Activated CD8-positive, alpha-beta memory T cell treated with anti-CD3 and anti-CD28 coated beads, Interleukin-2, amount 10 ng/mL, durations not matched to agents 7 days and 5 days (primary cell): ENCODE data around the gene CALHM3. TPM values are rescaled to one million over a fixed set of nuclear protein-coding genes. Genes with fewer than 3 reads are reported as not detected.

Experiments used
- ATAC-seq: fragments of 150-1000 bp; cut with Tn5 transposase; one replicate; pipeline ENCODE4 v1.10.0; 2021; ENCODE audit warnings: moderate library complexity
- CTCF ChIA-PET: fragments of 350-600 bp; sonication (Branson Sonifier 250); formaldehyde crosslinking; loops from one replicate; lab custom pipeline; 2021; ENCODE audit warnings: antibody characterized with exemption; lab: Charles Lee
- DNase-seq: peaks from one replicate; pipeline ENCODE4 v3.0.0-alpha.2; 2020
- H3K27ac Mint-ChIP-seq: one replicate; pipeline ENCODE4 v1.8.0; 2021; ENCODE audit warnings: mild to moderate bottlenecking, mixed read lengths
- H3K27me3 Mint-ChIP-seq: one replicate; pipeline ENCODE4 v1.8.0; 2021; ENCODE audit warnings: mixed read lengths
- H3K36me3 Mint-ChIP-seq: one replicate; pipeline ENCODE4 v1.8.0; 2021; ENCODE audit warnings: mild to moderate bottlenecking, mixed read lengths
- H3K4me1 Mint-ChIP-seq: one replicate; pipeline ENCODE4 v1.8.0; 2021; ENCODE audit warnings: mixed read lengths
- H3K4me3 Mint-ChIP-seq: one replicate; pipeline ENCODE4 v1.8.0; 2021; ENCODE audit warnings: mild to moderate bottlenecking, moderate library complexity, mixed read lengths
- H3K9me3 Mint-ChIP-seq: one replicate; pipeline ENCODE4 v1.8.0; 2022; ENCODE audit warnings: low read depth, mixed read lengths
- total RNA-seq, 2 experiments: library from RNA; stranded (reverse); gene quantifications; one replicate each; pipeline ENCODE4 v1.2.3, GENCODE V29; 2021

Gene CALHM3
- total RNA-seq, 2 experiments from 2014 or later = not detected

- peaks cover 52% of the 10 kb centered on the region for H3K36me3 Mint-ChIP-seq
These were observed 29.6 kb downstream of the CALHM3 start for GRCh38 chr10:103449208-103450144.

GRCh38 chr10:103448746-103449145, 30.3 kb downstream of the CALHM3 start:
- peak overlapping the region; percentile 65 for H3K27ac Mint-ChIP-seq
- H3K9me3 Mint-ChIP-seq = no peaks in the 10 kb centered on the region
- CTCF ChIA-PET = interaction anchor here (0.6 to 6.5 kb wide), 6 partner anchors 19 to 400 kb away, joined by 3 to 54 read pairs (median 4); no protein-coding TSS in a partner anchor
- peak overlapping the region; percentile 82 for H3K4me3 Mint-ChIP-seq
- H3K27me3 Mint-ChIP-seq = no peaks in the 10 kb centered on the region
- H3K36me3 Mint-ChIP-seq = peaks cover 58% of the 10 kb centered on the region
- H3K4me1 Mint-ChIP-seq = peaks cover 64% of the 10 kb centered on the region
- no peak for ATAC-seq
- no peak for DNase-seq

More at GRCh38 chr10:103449208-103450144, 29.6 kb downstream of the CALHM3 start:
- DNase-seq (no peak), ATAC-seq (no peak)
- CTCF ChIA-PET = interaction anchor here (1.0 to 6.5 kb wide), 6 partner anchors 18 to 35 kb away, joined by 3 to 54 read pairs (median 16); no protein-coding TSS in a partner anchor
- no peaks in the 10 kb centered on the region for H3K9me3 Mint-ChIP-seq
- H3K4me1 Mint-ChIP-seq = peaks cover 67% of the 10 kb centered on the region
- H3K27me3 Mint-ChIP-seq = no peaks in the 10 kb centered on the region
- peak overlapping the region; percentile 82 for H3K4me3 Mint-ChIP-seq
- H3K27ac Mint-ChIP-seq = peak overlapping the region; percentile 70

GRCh38 chr10:103447187-103447586, 31.9 kb downstream of the CALHM3 start:
- ATAC-seq (no peak), DNase-seq (no peak)
- Mint-ChIP-seq H3K27ac (no peak overlapping the region), H3K36me3 (peaks cover 64% of the 10 kb centered on the region), H3K4me1 (peaks cover 51% of the 10 kb centered on the region), H3K4me3 (no peak overlapping the region), H3K27me3 (no peaks in the 10 kb centered on the region), H3K9me3 (no peaks in the 10 kb centered on the region)
- CTCF ChIA-PET = interaction anchor here (1.0 kb wide), 1 partner anchor 30 kb away, joined by 3 read pairs; no protein-coding TSS in a partner anchor

- H3K36me3 Mint-ChIP-seq = peaks cover 59% of the 10 kb centered on the region
- H3K9me3 Mint-ChIP-seq = no peaks in the 10 kb centered on the region
- DNase-seq = no peak
- CTCF ChIA-PET = interaction anchor here (0.9 to 1.3 kb wide), 3 partner anchors 9 to 39 kb away, joined by 3 to 5 read pairs (median 3); no protein-coding TSS in a partner anchor
- no peaks in the 10 kb centered on the region for H3K27me3 Mint-ChIP-seq
- H3K27ac Mint-ChIP-seq = peak overlapping the region; percentile 3
- H3K4me3 Mint-ChIP-seq = no peak overlapping the region
- no peak for ATAC-seq
- peaks cover 48% of the 10 kb centered on the region for H3K4me1 Mint-ChIP-seq
These were observed 33.1 kb downstream of the CALHM3 start for GRCh38 chr10:103445767-103446567.

GRCh38 chr10:103445366-103445765, 33.7 kb downstream of the CALHM3 start:
- CTCF ChIA-PET = interaction anchor here (1.3 kb wide), 1 partner anchor 9 kb away, joined by 5 read pairs; no protein-coding TSS in a partner anchor
- no peak for ATAC-seq
- Mint-ChIP-seq H3K27me3 (no peaks in the 10 kb centered on the region), H3K36me3 (peaks cover 53% of the 10 kb centered on the region), H3K9me3 (no peaks in the 10 kb centered on the region), H3K4me3 (no peak overlapping the region), H3K27ac (no peak overlapping the region), H3K4me1 (peaks cover 42% of the 10 kb centered on the region)
- no peak for DNase-seq

GRCh38 chr10:103444478-103444877, 34.6 kb downstream of the CALHM3 start:
- DNase-seq (no peak), ATAC-seq (no peak)
- H3K9me3 Mint-ChIP-seq = no peaks in the 10 kb centered on the region
- peaks cover 34% of the 10 kb centered on the region for H3K4me1 Mint-ChIP-seq
- peaks cover 48% of the 10 kb centered on the region for H3K36me3 Mint-ChIP-seq
- H3K27ac Mint-ChIP-seq = peak overlapping the region; percentile 70
- H3K4me3 Mint-ChIP-seq = no peak overlapping the region
- no peaks in the 10 kb centered on the region for H3K27me3 Mint-ChIP-seq
- CTCF ChIA-PET = no interaction called here

- CTCF ChIA-PET = interaction anchor here (1.5 kb wide), 1 partner anchor 42 kb away, joined by 3 read pairs; no protein-coding TSS in a partner anchor
- DNase-seq (no peak), ATAC-seq (no peak)
- H3K27me3 Mint-ChIP-seq = no peaks in the 10 kb centered on the region
- no peak overlapping the region for H3K27ac Mint-ChIP-seq
- peaks cover 25% of the 10 kb centered on the region for H3K4me1 Mint-ChIP-seq
- no peak overlapping the region for H3K4me3 Mint-ChIP-seq
- no peaks in the 10 kb centered on the region for H3K9me3 Mint-ChIP-seq
- H3K36me3 Mint-ChIP-seq = peaks cover 40% of the 10 kb centered on the region
These were observed 35.4 kb downstream of the CALHM3 start for GRCh38 chr10:103443475-103444185.

GRCh38 chr10:103442031-103442461, 37.0 kb downstream of the CALHM3 start:
- Mint-ChIP-seq H3K4me3 (no peak overlapping the region), H3K9me3 (no peaks in the 10 kb centered on the region), H3K27me3 (no peaks in the 10 kb centered on the region), H3K27ac (no peak overlapping the region), H3K36me3 (peaks cover 40% of the 10 kb centered on the region), H3K4me1 (peaks cover 16% of the 10 kb centered on the region)
- CTCF ChIA-PET = no interaction called here
- no peak for ATAC-seq
- DNase-seq = no peak

GRCh38 chr10:103441611-103442010, 37.4 kb downstream of the CALHM3 start:
- Mint-ChIP-seq H3K4me1 (peaks cover 14% of the 10 kb centered on the region), H3K27ac (no peak overlapping the region), H3K36me3 (peaks cover 42% of the 10 kb centered on the region), H3K9me3 (no peaks in the 10 kb centered on the region), H3K27me3 (no peaks in the 10 kb centered on the region), H3K4me3 (no peak overlapping the region)
- CTCF ChIA-PET = interaction anchor here (1.0 to 1.4 kb wide), 2 partner anchors 11 to 35 kb away, joined by 3 to 5 read pairs; no protein-coding TSS in a partner anchor
- ATAC-seq = no peak
- DNase-seq = no peak

- Mint-ChIP-seq H3K4me1 (peaks cover 15% of the 10 kb centered on the region), H3K27me3 (no peaks in the 10 kb centered on the region), H3K36me3 (peaks cover 42% of the 10 kb centered on the region), H3K9me3 (no peaks in the 10 kb centered on the region), H3K27ac (no peak overlapping the region), H3K4me3 (no peak overlapping the region)
- ATAC-seq (no peak), DNase-seq (no peak)
- CTCF ChIA-PET = interaction anchor here (1.0 to 1.4 kb wide), 2 partner anchors 11 to 36 kb away, joined by 3 to 5 read pairs; no protein-coding TSS in a partner anchor
These were observed 37.8 kb downstream of the CALHM3 start for GRCh38 chr10:103441206-103441605.

- Mint-ChIP-seq H3K9me3 (no peaks in the 10 kb centered on the region), H3K4me1 (peaks cover 12% of the 10 kb centered on the region), H3K27me3 (no peaks in the 10 kb centered on the region), H3K36me3 (peaks cover 40% of the 10 kb centered on the region), H3K4me3 (no peak overlapping the region), H3K27ac (no peak overlapping the region)
- CTCF ChIA-PET = interaction anchor here (1.3 to 1.4 kb wide), 2 partner anchors 36 to 41 kb away, joined by 3 to 5 read pairs; no protein-coding TSS in a partner anchor
- DNase-seq (no peak), ATAC-seq (no peak)
These were observed 38.6 kb downstream of the CALHM3 start for GRCh38 chr10:103440416-103440815.

GRCh38 chr10:103439776-103440175, 39.3 kb downstream of the CALHM3 start:
- H3K36me3 Mint-ChIP-seq = peaks cover 39% of the 10 kb centered on the region
- H3K27ac Mint-ChIP-seq = no peak overlapping the region
- DNase-seq (no peak), ATAC-seq (no peak)
- H3K4me1 Mint-ChIP-seq = peaks cover 7% of the 10 kb centered on the region
- H3K27me3 Mint-ChIP-seq = no peaks in the 10 kb centered on the region
- no peak overlapping the region for H3K4me3 Mint-ChIP-seq
- no peaks in the 10 kb centered on the region for H3K9me3 Mint-ChIP-seq
- CTCF ChIA-PET = interaction anchor here (0.6 to 1.3 kb wide), 2 partner anchors 41 to 65 kb away, joined by 3 to 4 read pairs; no protein-coding TSS in a partner anchor
